SW 1271 (cell line): ENCODE measurements around the gene GPR42.
"Not testable (repeated sequence)": the region's sequence is repeated elsewhere in the genome, so short reads cannot be mapped to it uniquely, and the experiment has no call there.

Experiments
- DNase-seq, 2 experiments: peaks; one replicate each; lab custom pipeline; 2025; lab: John Stamatoyannopoulos, UW

The GPR42 gene

GRCh38 chr19:35347171-35347929, 23.5 kb upstream of the GPR42 start, which contains the start of gene FFAR1:
Gene FFAR1, plus strand, starts transcription at chr19:35347902. Its CDS starts 3,650 bp downstream, at chr19:35351552.
- no peak for DNase-seq

- no peak for DNase-seq
Observed at GRCh38 chr19:35347930-35348298, 23.0 kb upstream of the GPR42 start.

- no peak for DNase-seq
Observed at GRCh38 chr19:35348911-35349611, 21.8 kb upstream of the GPR42 start.

GRCh38 chr19:35349614-35350521, 21.0 kb upstream of the GPR42 start:
- no peak for DNase-seq

GRCh38 chr19:35350591-35350990, 20.3 kb upstream of the GPR42 start:
- no peak for DNase-seq

- no peak for DNase-seq
Observed at GRCh38 chr19:35351411-35352176, 19.3 kb upstream of the GPR42 start.

- DNase-seq, result no peak
Observed at GRCh38 chr19:35352177-35352447, 18.8 kb upstream of the GPR42 start.

- DNase-seq, result peak; percentile 28 to 71
Observed at GRCh38 chr19:35352448-35353304, 18.2 kb upstream of the GPR42 start.

GRCh38 chr19:35353635-35354034, 17.2 kb upstream of the GPR42 start:
- DNase-seq, result no peak

- DNase-seq, result no peak
Observed at GRCh38 chr19:35354898-35355297, 16.0 kb upstream of the GPR42 start.

- no peak for DNase-seq
Observed at GRCh38 chr19:35355791-35356460, 14.9 kb upstream of the GPR42 start.

GRCh38 chr19:35357867-35358573, 12.8 kb upstream of the GPR42 start, which contains the start of gene FFAR3:
Gene FFAR3, plus strand, starts transcription at chr19:35358460. Its CDS starts 431 bp downstream, at chr19:35358891.
- no peak for DNase-seq

- DNase-seq, result not testable (repeated sequence)
Observed at GRCh38 chr19:35358834-35359233, 12.0 kb upstream of the GPR42 start.

GRCh38 chr19:35359395-35359794, 11.5 kb upstream of the GPR42 start:
- DNase-seq, result not testable (repeated sequence)

GRCh38 chr19:35360081-35360480, 10.8 kb upstream of the GPR42 start:
- DNase-seq, result not testable (repeated sequence)

- no peak for DNase-seq
Observed at GRCh38 chr19:35360880-35361420, 9.9 kb upstream of the GPR42 start.

GRCh38 chr19:35362261-35363000, 8.4 kb upstream of the GPR42 start:
- no peak for DNase-seq

GRCh38 chr19:35363001-35363590, 7.8 kb upstream of the GPR42 start:
- DNase-seq, result no peak
